ENCODE measurements around the gene SPACA6. TPM values are rescaled to one million over a fixed set of nuclear protein-coding genes. Genes with fewer than 3 reads are reported as not detected.

The SPACA6 gene
- total RNA-seq, 2 experiments from 2014 or later, result 2.5 to 12.5 TPM

- TF ChIP-seq EZH2phosphoT487 (IDR thresholded peaks at IDR 0.05; ENCODE audit: borderline replicate concordance, low read depth, low read length) (no peak), CTCF (conservative IDR thresholded peaks at IDR 0.05; ENCODE audit: low read length) (no peak)
- Histone ChIP-seq H3K4me3 (ENCODE audit: low read depth, low read length, poor library complexity, severe bottlenecking) (no peak overlapping the region), H3K4me1 (ENCODE audit: insufficient read depth, low read length, poor library complexity, severe bottlenecking) (no peaks in the 10 kb centered on the region), H3K27ac (ENCODE audit: low read depth, low read length, poor library complexity, severe bottlenecking) (no peak overlapping the region), H3K4me2 (ENCODE audit: low read length) (no peak overlapping the region), H3K9me3 (ENCODE audit: low read length) (no peaks in the 10 kb centered on the region), H2AFZ (ENCODE audit: low read length) (no peak overlapping the region), H4K20me1 (ENCODE audit: insufficient read depth, low read length) (no peaks in the 10 kb centered on the region), H3K9me2 (ENCODE audit: insufficient read depth, low read length) (no peaks in the 10 kb centered on the region), H3K79me2 (ENCODE audit: insufficient read depth, low read depth, low read length) (no peaks in the 10 kb centered on the region), H3K36me3 (ENCODE audit: insufficient read depth, low read length) (no peaks in the 10 kb centered on the region)
- CTCF ChIA-PET (ENCODE audit: unreplicated experiment), result no interaction called here
- POLR2A ChIA-PET, result no interaction called here
- no peak for DNase-seq (ENCODE audit: low spot score)
- intact Hi-C loops (cut with micrococcal nuclease; ENCODE audit: unreplicated experiment), result no loop called here
- BruUV-seq (replicated peaks), result no TSS peak
These were observed 36.7 kb downstream of the SPACA6 start for GRCh38 chr19:51729781-51730180.

- Histone ChIP-seq H3K9me3 (ENCODE audit: low read length) (no peaks in the 10 kb centered on the region), H3K9me2 (ENCODE audit: insufficient read depth, low read length) (no peaks in the 10 kb centered on the region), H3K79me2 (ENCODE audit: insufficient read depth, low read depth, low read length) (no peaks in the 10 kb centered on the region), H3K4me2 (ENCODE audit: low read length) (no peak overlapping the region), H3K27ac (ENCODE audit: low read depth, low read length, poor library complexity, severe bottlenecking) (no peak overlapping the region), H4K20me1 (ENCODE audit: insufficient read depth, low read length) (no peaks in the 10 kb centered on the region), H3K36me3 (ENCODE audit: insufficient read depth, low read length) (no peaks in the 10 kb centered on the region), H3K4me1 (ENCODE audit: insufficient read depth, low read length, poor library complexity, severe bottlenecking) (no peaks in the 10 kb centered on the region), H3K4me3 (ENCODE audit: low read depth, low read length, poor library complexity, severe bottlenecking) (no peak overlapping the region), H2AFZ (ENCODE audit: low read length) (no peak overlapping the region)
- TF ChIP-seq EZH2phosphoT487 (IDR thresholded peaks at IDR 0.05; ENCODE audit: borderline replicate concordance, low read depth, low read length) (no peak), CTCF (conservative IDR thresholded peaks at IDR 0.05; ENCODE audit: low read length) (no peak)
- BruUV-seq (replicated peaks), result no TSS peak
- ChIA-PET CTCF (ENCODE audit: unreplicated experiment) (no interaction called here), POLR2A (no interaction called here)
- intact Hi-C loops (cut with micrococcal nuclease; ENCODE audit: unreplicated experiment), result no loop called here
- no peak for DNase-seq (ENCODE audit: low spot score)
These were observed 40.8 kb downstream of the SPACA6 start for GRCh38 chr19:51733742-51734522.

- no peaks in the 10 kb centered on the region for H3K9me3 ChIP-seq (ENCODE audit: low read length)
- no peak for DNase-seq (ENCODE audit: low spot score)
- H3K4me3 ChIP-seq (ENCODE audit: low read depth, low read length, poor library complexity, severe bottlenecking), result no peak overlapping the region
- BruUV-seq (replicated peaks), result no TSS peak
- no peak for TF ChIP-seq EZH2phosphoT487 (IDR thresholded peaks at IDR 0.05; ENCODE audit: borderline replicate concordance, low read depth, low read length)
- no peak for TF ChIP-seq CTCF (conservative IDR thresholded peaks at IDR 0.05; ENCODE audit: low read length)
- H2AFZ ChIP-seq (ENCODE audit: low read length), result no peak overlapping the region
- no peaks in the 10 kb centered on the region for H3K79me2 ChIP-seq (ENCODE audit: insufficient read depth, low read depth, low read length)
- POLR2A ChIA-PET, result no interaction called here
- H3K9me2 ChIP-seq (ENCODE audit: insufficient read depth, low read length), result no peaks in the 10 kb centered on the region
- no peak overlapping the region for H3K27ac ChIP-seq (ENCODE audit: low read depth, low read length, poor library complexity, severe bottlenecking)
- CTCF ChIA-PET (ENCODE audit: unreplicated experiment), result no interaction called here
- no peak overlapping the region for H3K4me2 ChIP-seq (ENCODE audit: low read length)
- intact Hi-C loops (cut with micrococcal nuclease; ENCODE audit: unreplicated experiment), result no loop called here
- H4K20me1 ChIP-seq (ENCODE audit: insufficient read depth, low read length), result no peaks in the 10 kb centered on the region
- H3K36me3 ChIP-seq (ENCODE audit: insufficient read depth, low read length), result no peaks in the 10 kb centered on the region
- no peaks in the 10 kb centered on the region for H3K4me1 ChIP-seq (ENCODE audit: insufficient read depth, low read length, poor library complexity, severe bottlenecking)
These were observed 42.8 kb downstream of the SPACA6 start for GRCh38 chr19:51735759-51736449.

Measured in OCI-LY7 (cell line).